Left lung (tissue), 10 donors: ENCODE measurements around the gene BPIFB6. TPM values are rescaled to one million over a fixed set of nuclear protein-coding genes. Genes with fewer than 3 reads are reported as not detected.

Experiments used
- ATAC-seq: fragments of 200-7000 bp; cut with Tn5 transposase; one replicate; pipeline ENCODE4 v1.9.1; 2020; ENCODE audit warnings: moderate library complexity
- DNase-seq, 4 donors: peaks; one replicate each; pipeline ENCODE4 v3.0.0-alpha.2; 2013 to 2020
- H3K27ac ChIP-seq, 2 donors: fragments of 200-600 bp; sonication (generic) in 1 of 2; one replicate each; pipeline versions ENCODE4 v1.5.0 to v1.8.0; 2020 to 2021
- H3K27me3 ChIP-seq, 2 donors: fragments of 200-600 bp; sonication (generic) in 1 of 2; one replicate each; pipeline versions ENCODE4 v1.5.0 to v1.8.0; 2020 to 2021
- H3K36me3 ChIP-seq, 2 donors: fragments of 200-600 bp; sonication (generic) in 1 of 2; one replicate each; pipeline versions ENCODE4 v1.5.0 to v1.8.0; 2020 to 2021
- H3K4me1 ChIP-seq, 2 donors: fragments of 200-600 bp; one replicate each; pipeline ENCODE4 v1.8.0; 2021
- H3K4me3 ChIP-seq, 2 donors: fragments of 200-600 bp; sonication (generic) in 1 of 2; one replicate each; pipeline versions ENCODE4 v1.5.0 to v1.8.0; 2020 to 2021; ENCODE audit warnings: mild to moderate bottlenecking in 1 of 2
- H3K9me3 ChIP-seq, 2 donors: fragments of 200-600 bp; sonication (generic) in 1 of 2; one replicate each; pipeline versions ENCODE4 v1.5.0 to v1.8.0; 2020 to 2021
- intact Hi-C, 2 donors: fragments of 100-400 bp; cut with DNase I; formaldehyde crosslinking; loops; one replicate each; pipeline versions ENCODE4 v1.11.2 to v1.14.2; 2022
- polyA plus RNA-seq, 6 donors: library from polyadenylated mRNA; unstranded; fragments of 120-200 nt; gene quantifications; one replicate each; pipeline ENCODE4 v1.2.1, GENCODE V29; 2013; ENCODE audit not compliant: insufficient read length in 6 of 6
- total RNA-seq, 2 donors: library from RNA; stranded (reverse); fragmentation: NEBNext Ultra II Directional; extraction: Animal tissue kit (Norgen Biotek cat#: 25700); gene quantifications; one replicate each; pipeline ENCODE4 v1.2.1, GENCODE V29; 2021
- TF ChIP-seq, protein P1 (sequence below), 2 donors: fragments of 200-600 bp; sonication (generic) in 1 of 2; IDR thresholded peaks; one replicate each; pipeline versions ENCODE4 v1.5.0 to v1.8.0; 2021; ENCODE audit warnings: antibody characterized with exemption in 2 of 2
- donor health status: DM: no; HTN: yes; CAD: no.
- donor health status: DM: no; HTN: no; CAD: no.

Gene BPIFB6
- total and polyA plus RNA-seq, 8 donors, result not detected

DNA sequence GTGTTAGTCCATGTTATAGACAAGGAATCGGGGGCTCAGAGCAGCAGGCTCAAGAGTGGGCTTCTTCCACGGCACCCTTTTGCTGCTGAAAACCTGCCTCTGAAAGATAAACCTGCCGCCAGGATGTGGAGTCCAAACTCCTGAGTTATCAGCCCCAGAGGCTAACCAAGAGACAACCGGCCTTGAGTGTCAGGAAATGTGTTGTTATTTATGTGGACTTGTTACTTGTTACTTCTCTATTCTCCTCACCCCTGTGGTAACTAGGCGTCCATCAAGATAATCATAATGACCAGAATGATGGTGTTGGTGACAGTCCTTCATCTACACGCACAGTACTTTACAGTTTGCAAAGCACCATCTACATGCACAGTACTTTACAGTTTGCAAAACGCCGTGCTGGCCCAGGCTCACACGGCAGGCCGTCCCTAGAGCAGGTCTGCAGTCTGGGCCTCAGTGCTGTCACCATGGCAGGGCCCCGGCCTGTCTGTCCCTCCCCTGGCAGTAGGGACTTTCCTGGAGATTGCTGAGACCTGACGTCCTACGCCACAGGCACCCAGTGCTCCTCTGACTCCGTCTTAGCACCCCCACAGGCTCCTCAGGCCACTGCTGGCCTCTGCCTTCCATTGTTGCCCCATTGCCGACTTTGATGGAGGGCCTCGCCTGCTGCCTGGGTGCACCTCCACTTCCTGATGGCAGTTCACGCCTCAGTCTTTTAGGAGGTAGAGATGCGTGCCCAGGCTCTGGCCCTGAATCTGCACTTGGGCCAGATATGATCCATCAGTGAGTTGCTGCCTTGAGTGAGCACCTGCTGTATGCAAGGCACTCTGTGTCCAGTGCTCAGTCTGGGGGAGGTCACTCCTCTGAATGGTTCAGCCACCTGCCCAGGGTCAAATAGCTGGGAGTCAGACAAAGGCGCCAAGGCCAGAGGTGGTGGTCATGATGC lies 38.9 kb downstream of the BPIFB6 start:
- intact Hi-C loops, result no loop called here

DNA sequence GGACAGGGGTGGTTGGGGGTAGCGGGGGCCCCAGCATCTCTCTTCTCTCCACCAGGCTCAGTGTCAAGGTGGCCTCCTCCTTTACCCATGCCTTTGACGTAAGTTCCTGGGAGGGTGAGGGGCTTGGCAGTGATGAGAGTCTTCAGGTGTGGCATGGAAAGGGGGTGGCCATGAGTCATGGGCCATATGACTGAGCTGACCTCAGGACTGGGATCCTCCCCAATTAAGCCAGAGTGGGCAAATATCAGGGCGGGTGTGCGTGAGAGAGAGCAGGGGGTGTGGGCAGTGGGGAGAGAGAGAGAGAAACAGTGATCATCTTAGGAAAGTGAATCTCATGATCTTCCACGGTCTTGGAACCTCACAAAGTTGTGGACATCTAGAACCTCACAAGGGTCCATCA lies 39.8 kb downstream of the BPIFB6 start:
- no peaks in the 10 kb centered on the region for H3K4me1 ChIP-seq
- no peaks in the 10 kb centered on the region for H3K36me3 ChIP-seq
- H3K4me3 ChIP-seq, result no peak overlapping the region
- ATAC-seq (no peak), DNase-seq (no peak)
- H3K27me3 ChIP-seq, result peaks cover 0 to 12% of the 10 kb centered on the region in 2 donors
- no peak overlapping the region for H3K27ac ChIP-seq
- intact Hi-C loops, result no loop called here
- TF ChIP-seq, protein P1, sequence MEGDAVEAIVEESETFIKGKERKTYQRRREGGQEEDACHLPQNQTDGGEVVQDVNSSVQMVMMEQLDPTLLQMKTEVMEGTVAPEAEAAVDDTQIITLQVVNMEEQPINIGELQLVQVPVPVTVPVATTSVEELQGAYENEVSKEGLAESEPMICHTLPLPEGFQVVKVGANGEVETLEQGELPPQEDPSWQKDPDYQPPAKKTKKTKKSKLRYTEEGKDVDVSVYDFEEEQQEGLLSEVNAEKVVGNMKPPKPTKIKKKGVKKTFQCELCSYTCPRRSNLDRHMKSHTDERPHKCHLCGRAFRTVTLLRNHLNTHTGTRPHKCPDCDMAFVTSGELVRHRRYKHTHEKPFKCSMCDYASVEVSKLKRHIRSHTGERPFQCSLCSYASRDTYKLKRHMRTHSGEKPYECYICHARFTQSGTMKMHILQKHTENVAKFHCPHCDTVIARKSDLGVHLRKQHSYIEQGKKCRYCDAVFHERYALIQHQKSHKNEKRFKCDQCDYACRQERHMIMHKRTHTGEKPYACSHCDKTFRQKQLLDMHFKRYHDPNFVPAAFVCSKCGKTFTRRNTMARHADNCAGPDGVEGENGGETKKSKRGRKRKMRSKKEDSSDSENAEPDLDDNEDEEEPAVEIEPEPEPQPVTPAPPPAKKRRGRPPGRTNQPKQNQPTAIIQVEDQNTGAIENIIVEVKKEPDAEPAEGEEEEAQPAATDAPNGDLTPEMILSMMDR (IDR thresholded peaks at IDR 0.05), result no peak
- no peaks in the 10 kb centered on the region for H3K9me3 ChIP-seq

More for the DNA sequence above, 38.9 kb downstream of the BPIFB6 start:
- DNase-seq (no peak), ATAC-seq (no peak)
- H3K9me3 ChIP-seq, result no peaks in the 10 kb centered on the region
- H3K4me1 ChIP-seq, result no peaks in the 10 kb centered on the region
- peaks cover 0 to 4% of the 10 kb centered on the region in 2 donors for H3K27me3 ChIP-seq
- no peak overlapping the region for H3K27ac ChIP-seq
- H3K36me3 ChIP-seq, result no peaks in the 10 kb centered on the region
- H3K4me3 ChIP-seq, result no peak overlapping the region
- TF ChIP-seq, protein P1 (IDR thresholded peaks at IDR 0.05), result no peak

DNA sequence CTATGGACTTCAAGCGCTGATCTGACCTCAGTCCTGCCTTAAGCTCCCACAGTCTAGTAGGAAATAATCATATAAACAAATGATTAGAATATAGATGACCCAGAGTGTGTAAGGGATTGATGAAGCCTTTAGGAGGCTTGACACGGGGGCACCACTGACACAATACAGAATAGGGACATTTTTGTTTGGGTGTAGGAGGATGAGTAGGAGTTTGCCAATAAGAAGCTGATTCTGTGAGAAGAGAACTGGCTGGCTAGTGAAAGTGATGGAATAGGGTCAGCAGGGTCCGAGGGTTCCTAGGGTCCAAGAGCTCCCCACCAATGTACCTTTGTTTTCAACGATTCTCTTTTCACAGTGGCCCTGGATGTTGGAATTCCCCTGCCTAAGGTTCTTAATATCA lies 40.9 kb downstream of the BPIFB6 start:
- no peak for DNase-seq
- H3K9me3 ChIP-seq, result no peaks in the 10 kb centered on the region
- H3K36me3 ChIP-seq, result no peaks in the 10 kb centered on the region
- intact Hi-C loops, result no loop called here
- ATAC-seq, result no peak
- no peak overlapping the region for H3K27ac ChIP-seq
- H3K4me1 ChIP-seq, result no peaks in the 10 kb centered on the region
- H3K4me3 ChIP-seq, result no peak overlapping the region
- peaks cover 0 to 19% of the 10 kb centered on the region in 2 donors for H3K27me3 ChIP-seq
- TF ChIP-seq, protein P1 (IDR thresholded peaks at IDR 0.05), result no peak

DNA sequence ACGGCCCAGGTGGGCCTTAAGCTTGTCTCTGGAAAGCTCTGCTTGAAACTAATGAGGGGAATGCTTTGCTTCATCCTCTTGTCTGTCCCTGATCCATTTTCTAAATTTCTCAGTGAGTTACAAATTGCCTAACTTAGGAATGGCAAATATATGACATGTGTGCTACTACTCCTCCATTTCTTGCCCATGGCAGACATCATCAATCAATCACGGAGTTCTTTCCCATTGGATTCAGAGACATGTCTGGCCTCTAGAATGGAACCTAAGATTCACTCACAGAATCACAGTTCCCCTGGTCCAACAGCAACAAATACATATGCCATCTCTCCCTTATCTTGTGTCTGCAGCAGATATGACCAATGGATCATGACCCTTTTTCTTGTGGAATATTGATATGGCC lies 41.4 kb downstream of the BPIFB6 start:
- Histone ChIP-seq H3K36me3 (no peaks in the 10 kb centered on the region), H3K4me3 (no peak overlapping the region), H3K9me3 (no peaks in the 10 kb centered on the region), H3K27me3 (peaks cover 0 to 19% of the 10 kb centered on the region in 2 donors), H3K4me1 (no peaks in the 10 kb centered on the region), H3K27ac (no peak overlapping the region)
- DNase-seq (no peak), ATAC-seq (no peak)
- intact Hi-C loops, result no loop called here
- TF ChIP-seq, protein P1 (IDR thresholded peaks at IDR 0.05), result no peak

DNA sequence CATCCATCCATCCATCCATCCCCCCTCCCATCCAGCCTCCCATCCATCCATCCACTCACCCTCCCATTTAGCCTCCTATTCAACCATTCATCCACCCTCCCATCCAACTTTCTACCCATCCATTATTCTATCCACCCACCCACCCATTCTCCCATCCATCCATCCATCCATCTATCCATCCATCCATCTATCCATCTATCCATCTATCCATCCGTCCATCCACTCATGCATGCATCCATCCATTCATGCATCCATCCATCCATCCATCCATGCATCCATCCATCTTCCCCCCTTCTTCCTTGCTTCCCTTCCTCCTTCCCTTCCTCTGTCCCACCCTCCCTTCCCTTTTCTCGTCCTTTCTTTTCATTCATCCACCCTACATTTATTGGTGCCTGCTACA lies 43.2 kb downstream of the BPIFB6 start:
- H3K9me3 ChIP-seq, result no peaks in the 10 kb centered on the region
- ATAC-seq, result no peak
- no peak for DNase-seq
- no peak overlapping the region for H3K27ac ChIP-seq
- no peaks in the 10 kb centered on the region for H3K4me1 ChIP-seq
- H3K36me3 ChIP-seq, result no peaks in the 10 kb centered on the region
- intact Hi-C loops, result no loop called here
- TF ChIP-seq, protein P1 (IDR thresholded peaks at IDR 0.05), result no peak
- no peak overlapping the region for H3K4me3 ChIP-seq
- H3K27me3 ChIP-seq, result peaks cover 0 to 19% of the 10 kb centered on the region in 2 donors
